Neural cell (in vitro differentiated cells): ENCODE results near the gene IPMK.

ENCODE experiments used
- EP300 ChIP-seq: fragments of 450-650 bp; conservative IDR thresholded peaks from 2 replicates; pipeline ENCODE4 v1.6.1; 2014; ENCODE audit warnings: antibody characterized with exemption, mild to moderate bottlenecking, moderate library complexity; ENCODE audit not compliant: poor library complexity, severe bottlenecking
- EZH2 ChIP-seq: fragments of 200-600, 300-800 bp; shearing (Covaris generic), sonication (generic); IDR thresholded peaks from 2 replicates; pipeline ENCODE4 v1.6.1; 2014; ENCODE audit warnings: antibody characterized with exemption, low read length, borderline replicate concordance, mild to moderate bottlenecking; ENCODE audit not compliant: insufficient read depth, poor library complexity, severe bottlenecking
- MXI1 ChIP-seq: fragments of 450-650 bp; conservative IDR thresholded peaks from 2 replicates; pipeline ENCODE4 v1.6.1; 2014; ENCODE audit warnings: antibody characterized with exemption, mild to moderate bottlenecking; ENCODE audit not compliant: poor library complexity, severe bottlenecking
- POLR2AphosphoS5 ChIP-seq: IDR thresholded peaks from 2 replicates; pipeline ENCODE4 v1.6.1; 2012
- RAD21 ChIP-seq: fragments of 450-650 bp; conservative IDR thresholded peaks from 2 replicates; pipeline ENCODE4 v1.6.1; 2014; ENCODE audit warnings: antibody characterized with exemption, mild to moderate bottlenecking, moderate library complexity
- TAF1 ChIP-seq: IDR thresholded peaks from 2 replicates; pipeline ENCODE4 v1.6.1; 2012; ENCODE audit warnings: low read depth
- TF ChIP-seq, protein P1 (sequence below): fragments of 450-650 bp; IDR thresholded peaks from 2 replicates; pipeline ENCODE4 v1.5.1; 2014; ENCODE audit warnings: antibody characterized with exemption, mild to moderate bottlenecking, moderate library complexity; ENCODE audit not compliant: poor library complexity, severe bottlenecking
- TF ChIP-seq, protein P2 (sequence below): IDR thresholded peaks from 2 replicates; pipeline ENCODE4 v1.6.1; 2012; ENCODE audit warnings: borderline replicate concordance

- TF ChIP-seq, protein P1, sequence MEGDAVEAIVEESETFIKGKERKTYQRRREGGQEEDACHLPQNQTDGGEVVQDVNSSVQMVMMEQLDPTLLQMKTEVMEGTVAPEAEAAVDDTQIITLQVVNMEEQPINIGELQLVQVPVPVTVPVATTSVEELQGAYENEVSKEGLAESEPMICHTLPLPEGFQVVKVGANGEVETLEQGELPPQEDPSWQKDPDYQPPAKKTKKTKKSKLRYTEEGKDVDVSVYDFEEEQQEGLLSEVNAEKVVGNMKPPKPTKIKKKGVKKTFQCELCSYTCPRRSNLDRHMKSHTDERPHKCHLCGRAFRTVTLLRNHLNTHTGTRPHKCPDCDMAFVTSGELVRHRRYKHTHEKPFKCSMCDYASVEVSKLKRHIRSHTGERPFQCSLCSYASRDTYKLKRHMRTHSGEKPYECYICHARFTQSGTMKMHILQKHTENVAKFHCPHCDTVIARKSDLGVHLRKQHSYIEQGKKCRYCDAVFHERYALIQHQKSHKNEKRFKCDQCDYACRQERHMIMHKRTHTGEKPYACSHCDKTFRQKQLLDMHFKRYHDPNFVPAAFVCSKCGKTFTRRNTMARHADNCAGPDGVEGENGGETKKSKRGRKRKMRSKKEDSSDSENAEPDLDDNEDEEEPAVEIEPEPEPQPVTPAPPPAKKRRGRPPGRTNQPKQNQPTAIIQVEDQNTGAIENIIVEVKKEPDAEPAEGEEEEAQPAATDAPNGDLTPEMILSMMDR = no peak
- TF ChIP-seq TAF1 (no peak), EP300 (no peak), MXI1 (no peak), EZH2 (no peak), POLR2AphosphoS5 (no peak), RAD21 (no peak)
- TF ChIP-seq, protein P2, sequence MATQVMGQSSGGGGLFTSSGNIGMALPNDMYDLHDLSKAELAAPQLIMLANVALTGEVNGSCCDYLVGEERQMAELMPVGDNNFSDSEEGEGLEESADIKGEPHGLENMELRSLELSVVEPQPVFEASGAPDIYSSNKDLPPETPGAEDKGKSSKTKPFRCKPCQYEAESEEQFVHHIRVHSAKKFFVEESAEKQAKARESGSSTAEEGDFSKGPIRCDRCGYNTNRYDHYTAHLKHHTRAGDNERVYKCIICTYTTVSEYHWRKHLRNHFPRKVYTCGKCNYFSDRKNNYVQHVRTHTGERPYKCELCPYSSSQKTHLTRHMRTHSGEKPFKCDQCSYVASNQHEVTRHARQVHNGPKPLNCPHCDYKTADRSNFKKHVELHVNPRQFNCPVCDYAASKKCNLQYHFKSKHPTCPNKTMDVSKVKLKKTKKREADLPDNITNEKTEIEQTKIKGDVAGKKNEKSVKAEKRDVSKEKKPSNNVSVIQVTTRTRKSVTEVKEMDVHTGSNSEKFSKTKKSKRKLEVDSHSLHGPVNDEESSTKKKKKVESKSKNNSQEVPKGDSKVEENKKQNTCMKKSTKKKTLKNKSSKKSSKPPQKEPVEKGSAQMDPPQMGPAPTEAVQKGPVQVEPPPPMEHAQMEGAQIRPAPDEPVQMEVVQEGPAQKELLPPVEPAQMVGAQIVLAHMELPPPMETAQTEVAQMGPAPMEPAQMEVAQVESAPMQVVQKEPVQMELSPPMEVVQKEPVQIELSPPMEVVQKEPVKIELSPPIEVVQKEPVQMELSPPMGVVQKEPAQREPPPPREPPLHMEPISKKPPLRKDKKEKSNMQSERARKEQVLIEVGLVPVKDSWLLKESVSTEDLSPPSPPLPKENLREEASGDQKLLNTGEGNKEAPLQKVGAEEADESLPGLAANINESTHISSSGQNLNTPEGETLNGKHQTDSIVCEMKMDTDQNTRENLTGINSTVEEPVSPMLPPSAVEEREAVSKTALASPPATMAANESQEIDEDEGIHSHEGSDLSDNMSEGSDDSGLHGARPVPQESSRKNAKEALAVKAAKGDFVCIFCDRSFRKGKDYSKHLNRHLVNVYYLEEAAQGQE = no peak
Measured at GRCh38 chr10:58305821-58306220, 38.1 kb upstream of the IPMK start.
